ENCODE results near the gene HECTD1. TPM values are rescaled to one million over a fixed set of nuclear protein-coding genes. Genes with fewer than 3 reads are reported as not detected.

HECTD1 gene
- polyA plus RNA-seq, 1 experiment: 70.5 TPM

DNA sequence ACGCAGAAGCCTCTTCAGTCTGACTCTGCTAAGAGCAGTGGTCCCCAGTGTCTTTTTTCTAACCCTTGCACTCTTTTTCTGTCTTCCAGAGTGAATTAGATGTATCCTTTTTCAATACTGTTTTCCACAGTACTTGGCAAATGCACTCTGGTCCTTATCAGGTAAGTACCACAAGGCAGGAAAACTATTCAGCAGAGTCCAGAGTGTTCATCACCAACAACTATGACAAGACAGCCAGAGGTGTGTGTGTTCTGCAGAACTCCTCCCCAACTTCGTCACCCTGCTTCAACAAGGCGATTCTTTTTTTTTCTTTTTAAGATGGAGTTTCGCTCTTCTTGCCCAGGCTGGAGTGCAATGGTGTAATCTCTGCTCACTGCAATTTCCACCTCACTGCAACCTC is 127.1 kb downstream of the HECTD1 start:
- ChIA-PET POLR2A (no interaction called here), CTCF (interaction anchor here (0.7 to 1.0 kb wide), 3 partner anchors 33 to 99 kb away, joined by 3 to 4 read pairs (median 4); no protein-coding TSS in a partner anchor)
- Histone ChIP-seq H3K36me3 (ENCODE audit: control insufficient read depth, insufficient read depth, low read length) (no peaks in the 10 kb centered on the region), H3K27me3 (ENCODE audit: control insufficient read depth, insufficient read depth, low read length) (no peaks in the 10 kb centered on the region), H3K4me3 (ENCODE audit: low read depth, low read length) (no peak overlapping the region)
- DNase-seq (ENCODE audit: low read depth): no peak
- TF ChIP-seq, protein P1, sequence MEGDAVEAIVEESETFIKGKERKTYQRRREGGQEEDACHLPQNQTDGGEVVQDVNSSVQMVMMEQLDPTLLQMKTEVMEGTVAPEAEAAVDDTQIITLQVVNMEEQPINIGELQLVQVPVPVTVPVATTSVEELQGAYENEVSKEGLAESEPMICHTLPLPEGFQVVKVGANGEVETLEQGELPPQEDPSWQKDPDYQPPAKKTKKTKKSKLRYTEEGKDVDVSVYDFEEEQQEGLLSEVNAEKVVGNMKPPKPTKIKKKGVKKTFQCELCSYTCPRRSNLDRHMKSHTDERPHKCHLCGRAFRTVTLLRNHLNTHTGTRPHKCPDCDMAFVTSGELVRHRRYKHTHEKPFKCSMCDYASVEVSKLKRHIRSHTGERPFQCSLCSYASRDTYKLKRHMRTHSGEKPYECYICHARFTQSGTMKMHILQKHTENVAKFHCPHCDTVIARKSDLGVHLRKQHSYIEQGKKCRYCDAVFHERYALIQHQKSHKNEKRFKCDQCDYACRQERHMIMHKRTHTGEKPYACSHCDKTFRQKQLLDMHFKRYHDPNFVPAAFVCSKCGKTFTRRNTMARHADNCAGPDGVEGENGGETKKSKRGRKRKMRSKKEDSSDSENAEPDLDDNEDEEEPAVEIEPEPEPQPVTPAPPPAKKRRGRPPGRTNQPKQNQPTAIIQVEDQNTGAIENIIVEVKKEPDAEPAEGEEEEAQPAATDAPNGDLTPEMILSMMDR (IDR thresholded peaks at IDR 0.05; ENCODE audit: insufficient read depth, low read depth, low read length): no peak

DNA sequence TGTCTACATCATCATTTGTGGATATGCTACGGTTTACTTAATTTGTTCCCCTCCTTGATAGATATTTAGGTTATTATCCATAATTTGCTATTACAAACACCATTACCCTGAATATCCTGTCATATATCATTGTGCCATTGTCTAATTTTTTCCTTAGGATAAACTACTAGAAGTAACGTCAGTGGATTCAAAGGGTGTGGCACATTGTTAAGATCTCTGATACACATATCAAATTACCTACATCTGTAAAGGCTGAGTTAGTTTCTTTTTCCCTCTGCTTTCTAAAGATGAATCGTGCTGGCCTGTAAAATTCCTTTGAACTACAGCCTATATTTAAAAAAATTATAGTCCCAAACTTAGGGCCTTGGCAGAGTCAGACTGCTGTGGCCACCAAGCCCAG is 127.5 kb downstream of the HECTD1 start:
- TF ChIP-seq, protein P1 (IDR thresholded peaks at IDR 0.05; ENCODE audit: insufficient read depth, low read depth, low read length): no peak
- Histone ChIP-seq H3K4me3 (ENCODE audit: low read depth, low read length) (no peak overlapping the region), H3K27me3 (ENCODE audit: control insufficient read depth, insufficient read depth, low read length) (no peaks in the 10 kb centered on the region), H3K36me3 (ENCODE audit: control insufficient read depth, insufficient read depth, low read length) (no peaks in the 10 kb centered on the region)
- DNase-seq (ENCODE audit: low read depth): peak; percentile 10
- POLR2A ChIA-PET: no interaction called here
- CTCF ChIA-PET: no interaction called here

DNA sequence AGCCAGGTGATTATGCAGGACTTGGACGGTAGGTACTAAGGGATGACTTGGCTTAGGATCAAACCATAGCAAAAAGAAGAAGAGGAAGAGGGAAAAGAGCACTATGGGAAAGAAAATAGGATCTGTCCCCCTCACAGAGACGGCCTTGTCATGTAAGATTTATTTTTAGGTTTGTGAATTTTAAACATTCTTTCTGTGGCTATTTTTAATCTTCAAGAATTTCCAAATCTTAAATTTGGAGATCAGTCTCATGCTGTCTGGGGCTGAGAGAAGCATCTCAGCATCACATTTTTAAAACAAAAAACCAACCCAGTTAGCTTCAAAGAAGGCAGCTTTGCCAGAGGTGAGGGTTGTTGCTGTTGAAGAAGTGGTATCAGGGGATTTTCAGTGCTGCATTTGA is 128.8 kb downstream of the HECTD1 start:
- TF ChIP-seq, protein P1 (IDR thresholded peaks at IDR 0.05; ENCODE audit: insufficient read depth, low read depth, low read length): no peak
- H3K36me3 ChIP-seq (ENCODE audit: control insufficient read depth, insufficient read depth, low read length): no peaks in the 10 kb centered on the region
- POLR2A ChIA-PET: no interaction called here
- no peak for DNase-seq (ENCODE audit: low read depth)
- H3K27me3 ChIP-seq (ENCODE audit: control insufficient read depth, insufficient read depth, low read length): no peaks in the 10 kb centered on the region
- H3K4me3 ChIP-seq (ENCODE audit: low read depth, low read length): no peak overlapping the region
- CTCF ChIA-PET: no interaction called here

- CTCF ChIA-PET: interaction anchor here (1.3 kb wide), 1 partner anchor 11 kb away, joined by 3 read pairs; no protein-coding TSS in a partner anchor
These were observed 132.4 kb downstream of the HECTD1 start for GRCh38 chr14:31075144-31075543.

GRCh38 chr14:31071151-31071550 is 136.4 kb downstream of the HECTD1 start:
- POLR2A ChIA-PET: no interaction called here
- H3K27me3 ChIP-seq (ENCODE audit: control insufficient read depth, insufficient read depth, low read length): no peaks in the 10 kb centered on the region
- no peaks in the 10 kb centered on the region for H3K36me3 ChIP-seq (ENCODE audit: control insufficient read depth, insufficient read depth, low read length)
- H3K4me3 ChIP-seq (ENCODE audit: low read depth, low read length): no peak overlapping the region
- CTCF ChIA-PET: interaction anchor here (1.1 kb wide), 1 partner anchor 91 kb away, joined by 4 read pairs; no protein-coding TSS in a partner anchor
- DNase-seq (ENCODE audit: low read depth): no peak
- TF ChIP-seq, protein P1 (IDR thresholded peaks at IDR 0.05; ENCODE audit: insufficient read depth, low read depth, low read length): no peak

More at GRCh38 chr14:31075144-31075543, 132.4 kb downstream of the HECTD1 start:
- POLR2A ChIA-PET: no interaction called here
- TF ChIP-seq, protein P1 (IDR thresholded peaks at IDR 0.05; ENCODE audit: insufficient read depth, low read depth, low read length): no peak
- DNase-seq (ENCODE audit: low read depth): no peak
- Histone ChIP-seq H3K4me3 (ENCODE audit: low read depth, low read length) (no peak overlapping the region), H3K27me3 (ENCODE audit: control insufficient read depth, insufficient read depth, low read length) (no peaks in the 10 kb centered on the region), H3K36me3 (ENCODE audit: control insufficient read depth, insufficient read depth, low read length) (no peaks in the 10 kb centered on the region)

Measured in BJ (cell line).